ENCODE data around the gene RAB4B. TPM values are rescaled to one million over a fixed set of nuclear protein-coding genes. Genes with fewer than 3 reads are reported as not detected.
"Not testable (repeated sequence)": the region's sequence is repeated elsewhere in the genome, so short reads cannot be mapped to it uniquely, and the experiment has no call there.

The RAB4B gene
- total and polyA plus RNA-seq, 7 experiments from 2014 or later, result 37.6 to 65.2 (median 53.0) TPM

DNA sequence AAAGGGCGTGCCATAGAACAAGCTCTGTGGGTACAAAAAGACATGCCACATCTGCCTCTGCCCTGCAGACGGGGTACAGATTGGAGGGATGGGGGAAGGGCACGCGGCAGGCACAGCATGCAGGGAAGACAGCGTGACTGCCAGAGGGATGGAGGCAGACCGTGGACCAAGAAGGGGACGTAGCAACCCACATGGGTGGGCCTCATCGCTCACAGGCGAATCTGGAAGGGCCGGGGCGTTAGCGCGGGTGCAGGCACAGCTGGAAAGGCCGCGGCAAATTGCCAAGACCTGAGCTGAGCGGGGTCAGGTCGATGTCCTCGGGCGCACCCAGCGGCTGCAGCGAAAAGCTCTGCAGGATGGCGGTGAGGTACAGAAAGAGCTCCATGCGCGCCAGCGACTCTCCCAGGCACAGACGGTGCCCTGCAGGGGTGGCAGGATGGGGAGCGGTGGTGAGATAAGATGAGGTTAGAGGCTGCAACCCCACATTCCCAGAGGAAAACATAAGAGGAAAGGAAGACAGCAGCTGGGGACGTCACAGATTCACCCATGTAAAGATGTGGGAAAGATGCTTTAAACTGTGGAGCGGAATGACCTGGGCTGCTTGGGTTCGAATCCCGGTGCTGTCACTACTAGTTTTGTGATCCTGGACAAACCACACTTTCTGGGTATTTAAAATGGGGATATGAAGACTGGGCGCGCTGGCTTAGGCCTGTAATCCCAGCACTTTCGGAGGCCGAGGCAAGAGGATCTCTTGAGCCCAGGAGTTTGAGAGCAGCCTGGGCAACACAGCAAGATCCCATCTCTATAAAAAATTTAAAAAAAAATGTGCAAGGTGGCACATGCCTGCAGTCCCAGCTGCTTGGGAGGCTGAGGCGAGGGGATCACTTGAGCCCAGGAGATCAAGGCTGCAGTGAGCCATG is 40.7 kb downstream of the RAB4B start:
- H3K4me3 Mint-ChIP-seq, result peak overlapping the region; percentile 79 to 96 (median 86)
- H3K9me3 Mint-ChIP-seq; H3K36me3 ChIP-seq (ENCODE audit: control insufficient read depth in 2 of 3, insufficient read depth in 3 of 3, low read length in 3 of 3); H3K9me3 ChIP-seq (ENCODE audit: control insufficient read depth in 2 of 3, low read length in 3 of 3); H3K36me3 Mint-ChIP-seq; H3K27me3 ChIP-seq (ENCODE audit: control insufficient read depth in 2 of 2, insufficient read depth in 2 of 2, low read length in 2 of 2): not testable (repeated sequence)
- Histone ChIP-seq H3K4me1 (ENCODE audit: control insufficient read depth in 2 of 2, insufficient read depth in 2 of 2, low read length in 2 of 2) (peaks cover 13 to 19% of the 10 kb centered on the region in 2 donors), H3K4me3 (ENCODE audit: low read length) (peak overlapping the region; percentile 60), H3K27ac (ENCODE audit: low read depth, low read length) (peak overlapping the region; percentile 68)
- CTCF ChIA-PET, result interaction anchor here (0.6 to 4.0 kb wide), 17 partner anchors 9 to 730 kb away, joined by 3 to 28 read pairs (median 4); partner anchors contain the start of genes COQ8B, EGLN2, ITPKC and RAB4B
- ATAC-seq, result peak; percentile 90
- intact Hi-C loops (cut with micrococcal nuclease), result loop anchor here (1.0 to 5.0 kb wide), 7 partner anchors 14 to 309 kb away; partner anchors contain the start of genes ACTMAP (in 1 of the 2) and RAB4B (in 1 of the 2)
- peaks cover 24 to 43% (median 27%) of the 10 kb centered on the region in 7 donors for H3K4me1 Mint-ChIP-seq
- POLR2A ChIA-PET, result interaction anchor here (1.0 to 4.7 kb wide), 6 partner anchors 13 to 155 kb away, joined by 3 to 28 read pairs (median 8); partner anchors contain the start of gene EGLN2
- peak overlapping the region; percentile 74 to 98 (median 88) for H3K27ac Mint-ChIP-seq
- peaks cover 0 to 20% (median 0%) of the 10 kb centered on the region in 5 donors for H3K27me3 Mint-ChIP-seq
- DNase-seq, result peak; percentile 62 to 78 (median 73)

DNA sequence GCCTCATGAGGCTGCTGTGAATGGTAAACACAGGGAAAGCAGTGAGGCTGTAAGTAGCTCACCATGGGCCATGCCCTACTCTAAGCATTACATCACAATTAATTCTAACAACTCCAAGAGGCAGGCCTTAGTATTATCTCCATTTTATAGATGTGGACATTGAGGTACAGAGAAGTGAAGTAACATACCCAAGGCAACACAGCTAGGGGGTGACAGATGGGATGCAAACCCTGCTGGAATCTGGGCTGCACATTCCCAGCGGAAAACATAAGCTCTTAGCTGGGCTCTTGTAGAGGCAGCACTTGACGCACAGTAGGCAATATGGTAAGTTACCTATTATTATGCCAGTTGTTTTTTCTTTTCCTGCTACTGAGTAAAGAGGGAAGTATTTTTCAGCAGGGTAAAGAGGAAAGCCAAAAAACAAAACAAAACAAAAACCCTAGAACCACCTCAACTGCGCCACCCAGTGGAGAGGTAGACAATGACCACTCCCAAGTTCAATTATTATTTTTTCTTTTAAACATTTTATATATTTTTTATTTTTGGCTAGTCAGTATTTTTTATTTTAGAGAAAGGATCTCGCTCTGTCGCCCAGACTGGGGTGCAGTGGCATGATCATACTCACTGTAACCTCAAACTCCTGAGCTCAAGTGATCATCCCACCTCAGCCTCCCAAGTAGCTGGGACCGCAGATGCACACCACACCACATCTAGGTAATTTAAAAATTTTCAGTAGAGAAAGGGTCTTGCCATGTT is 41.6 kb downstream of the RAB4B start:
- peaks cover 0 to 11% (median 0%) of the 10 kb centered on the region in 5 donors for H3K27me3 Mint-ChIP-seq
- DNase-seq, result peak in 7 of 9 donors; percentile 57 to 76 (median 68)
- ATAC-seq, result peak; percentile 66
- H3K4me3 ChIP-seq (ENCODE audit: low read length); H3K9me3 Mint-ChIP-seq; H3K27me3 ChIP-seq (ENCODE audit: control insufficient read depth in 2 of 2, insufficient read depth in 2 of 2, low read length in 2 of 2); H3K9me3 ChIP-seq (ENCODE audit: control insufficient read depth in 2 of 3, low read length in 3 of 3); H3K36me3 Mint-ChIP-seq; H3K36me3 ChIP-seq (ENCODE audit: control insufficient read depth in 2 of 3, insufficient read depth in 3 of 3, low read length in 3 of 3): not testable (repeated sequence)
- CTCF ChIA-PET, result interaction anchor here (0.6 to 4.0 kb wide), 19 partner anchors 8 to 730 kb away, joined by 3 to 28 read pairs (median 3); partner anchors contain the start of genes COQ8B, EGLN2, ITPKC and RAB4B
- Histone ChIP-seq H3K4me1 (ENCODE audit: control insufficient read depth in 2 of 2, insufficient read depth in 2 of 2, low read length in 2 of 2) (peaks cover 13 to 19% of the 10 kb centered on the region in 2 donors), H3K27ac (ENCODE audit: low read depth, low read length) (peak overlapping the region; percentile 55)
- POLR2A ChIA-PET, result interaction anchor here (0.6 to 4.7 kb wide), 10 partner anchors 13 to 551 kb away, joined by 3 to 28 read pairs (median 5); partner anchors contain the start of genes EGLN2 and RAB4B
- peak overlapping the region in 8 of 9 donors; percentile 37 to 98 (median 90) for H3K27ac Mint-ChIP-seq
- H3K4me1 Mint-ChIP-seq, result peaks cover 24 to 36% (median 29%) of the 10 kb centered on the region in 7 donors
- H3K4me3 Mint-ChIP-seq, result peak overlapping the region; percentile 19 to 96 (median 49)
- intact Hi-C loops (cut with micrococcal nuclease), result loop anchor here (1.0 to 5.0 kb wide), 7 partner anchors 15 to 308 kb away; partner anchors contain the start of genes ACTMAP (in 1 of the 2) and RAB4B (in 1 of the 2)

DNA sequence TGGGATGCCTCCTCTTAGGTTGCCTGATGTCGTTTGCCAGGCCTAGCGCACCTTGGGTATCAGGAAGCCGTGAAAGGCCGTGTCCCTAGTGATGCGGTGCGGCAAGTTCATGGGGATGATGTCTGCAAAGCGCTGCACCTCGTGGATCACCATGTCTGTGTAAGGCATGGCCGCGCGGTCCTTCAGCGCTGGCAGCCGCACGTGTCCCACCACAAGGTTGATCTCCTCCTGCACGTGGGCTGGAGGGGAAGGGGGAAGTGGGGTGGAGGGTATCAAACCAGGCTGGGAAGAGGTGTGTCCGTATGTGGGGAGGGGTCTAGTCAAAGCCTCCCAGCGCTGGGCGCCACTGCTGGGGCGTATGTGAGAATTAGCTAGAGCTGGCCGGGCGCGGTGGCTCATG is 44.1 kb downstream of the RAB4B start:
- ChIA-PET POLR2A (no interaction called here), CTCF (no interaction called here)
- intact Hi-C loops (cut with micrococcal nuclease), result no loop called here
- DNase-seq (no peak), ATAC-seq (no peak)
- no peak overlapping the region for H3K4me3 Mint-ChIP-seq
- Histone ChIP-seq H3K4me3 (ENCODE audit: low read length) (no peak overlapping the region), H3K27me3 (ENCODE audit: control insufficient read depth in 2 of 2, insufficient read depth in 2 of 2, low read length in 2 of 2) (no peaks in the 10 kb centered on the region), H3K27ac (ENCODE audit: low read depth, low read length) (no peak overlapping the region), H3K4me1 (ENCODE audit: control insufficient read depth in 2 of 2, insufficient read depth in 2 of 2, low read length in 2 of 2) (peaks cover 16 to 27% of the 10 kb centered on the region in 2 donors), H3K36me3 (ENCODE audit: control insufficient read depth in 2 of 3, insufficient read depth in 3 of 3, low read length in 3 of 3) (no peaks in the 10 kb centered on the region), H3K9me3 (ENCODE audit: control insufficient read depth in 2 of 3, low read length in 3 of 3) (no peaks in the 10 kb centered on the region)
- H3K4me1 Mint-ChIP-seq, result peaks cover 36 to 58% (median 44%) of the 10 kb centered on the region in 7 donors
- peak overlapping the region in 3 of 9 donors; percentile 51 to 78 (median 62) for H3K27ac Mint-ChIP-seq
- peaks cover 3 to 12% (median 4%) of the 10 kb centered on the region in 5 donors for H3K36me3 Mint-ChIP-seq
- no peaks in the 10 kb centered on the region for H3K27me3 Mint-ChIP-seq
- H3K9me3 Mint-ChIP-seq, result peaks cover 0 to 9% (median 0%) of the 10 kb centered on the region in 11 donors

DNA sequence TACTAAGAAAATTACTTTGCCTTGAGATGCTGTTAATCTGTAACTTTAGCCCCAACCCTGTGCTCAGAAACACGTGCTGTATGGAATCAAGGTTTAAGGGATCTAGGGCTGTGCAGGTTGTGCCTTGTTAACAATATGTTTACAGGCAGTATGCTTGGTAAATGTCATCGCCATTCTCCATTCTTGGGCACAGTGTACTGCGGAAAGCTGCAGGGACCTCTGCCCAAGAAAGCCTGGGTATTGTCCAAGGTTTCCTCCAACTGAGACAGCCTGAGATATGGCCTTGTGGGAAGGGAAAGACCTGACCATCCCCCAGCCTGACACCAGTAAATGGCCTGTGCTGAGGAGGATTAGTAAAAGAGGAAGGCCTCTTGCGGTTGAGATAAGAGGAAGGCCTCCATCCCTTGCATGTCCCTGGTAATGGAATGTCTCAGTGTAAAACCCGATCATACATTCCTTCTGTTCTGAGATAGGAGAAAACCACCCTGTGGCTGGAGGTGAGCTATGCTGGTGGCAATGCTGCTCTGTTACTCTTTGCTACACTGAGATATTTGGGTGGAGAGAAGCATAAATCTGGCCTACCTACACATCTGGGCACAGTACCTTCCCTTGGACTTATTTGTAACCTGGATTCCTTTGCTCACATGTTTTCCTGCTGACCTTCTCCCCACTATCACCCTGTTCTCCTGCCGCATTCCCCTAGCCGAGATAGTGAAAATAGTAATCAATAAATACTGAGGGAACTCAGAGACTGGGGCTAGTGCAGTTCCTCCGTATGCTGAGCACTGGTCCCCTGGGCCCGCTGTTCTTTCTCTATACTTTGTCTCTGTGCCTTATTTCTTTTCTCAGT is 44.9 kb downstream of the RAB4B start:
- POLR2A ChIA-PET; H3K4me3 ChIP-seq (ENCODE audit: low read length); H3K27me3 ChIP-seq (ENCODE audit: control insufficient read depth in 2 of 2, insufficient read depth in 2 of 2, low read length in 2 of 2); DNase-seq; H3K27me3 Mint-ChIP-seq; H3K9me3 ChIP-seq (ENCODE audit: control insufficient read depth in 2 of 3, low read length in 3 of 3); intact Hi-C loops (cut with micrococcal nuclease); ATAC-seq; H3K36me3 ChIP-seq (ENCODE audit: control insufficient read depth in 2 of 3, insufficient read depth in 3 of 3, low read length in 3 of 3); H3K27ac ChIP-seq (ENCODE audit: low read depth, low read length): not testable (repeated sequence)
- H3K36me3 Mint-ChIP-seq, result peaks cover 4 to 16% (median 5%) of the 10 kb centered on the region in 5 donors
- H3K9me3 Mint-ChIP-seq, result peaks cover 0 to 11% (median 0%) of the 10 kb centered on the region in 11 donors
- H3K27ac Mint-ChIP-seq, result peak overlapping the region in 8 of 9 donors; percentile 22 to 77 (median 64)
- H3K4me1 Mint-ChIP-seq, result peaks cover 36 to 58% (median 47%) of the 10 kb centered on the region in 7 donors
- CTCF ChIA-PET, result interaction anchor here (0.9 to 1.1 kb wide), 2 partner anchors 17 to 24 kb away, joined by 3 read pairs; partner anchors contain the start of gene EGLN2
- H3K4me3 Mint-ChIP-seq, result peak overlapping the region in 1 of 10 donors; percentile 9
- H3K4me1 ChIP-seq (ENCODE audit: control insufficient read depth in 2 of 2, insufficient read depth in 2 of 2, low read length in 2 of 2), result peaks cover 17 to 33% of the 10 kb centered on the region in 2 donors

DNA sequence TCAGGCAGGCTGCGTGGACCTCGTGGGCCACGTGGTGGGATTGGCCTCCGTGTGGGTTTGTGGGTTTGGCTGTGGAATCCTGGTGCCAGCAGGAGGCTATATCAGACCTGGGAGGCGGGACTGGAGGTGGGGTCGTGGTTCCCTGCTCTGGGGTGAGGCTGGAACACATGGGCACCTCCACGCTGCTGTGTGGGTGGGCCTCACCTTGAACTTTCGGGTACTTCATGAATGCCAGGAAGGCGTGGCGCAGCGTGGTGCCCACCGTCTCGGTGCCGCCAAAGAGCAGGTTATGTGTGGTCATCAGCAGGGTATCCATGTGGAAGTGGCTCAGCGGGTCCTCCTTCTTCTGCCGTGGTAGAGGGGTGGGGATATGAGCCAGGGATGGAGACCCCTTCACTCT is 46.9 kb downstream of the RAB4B start:
- H3K4me3 ChIP-seq (ENCODE audit: low read length); H3K9me3 ChIP-seq (ENCODE audit: control insufficient read depth in 2 of 3, low read length in 3 of 3); DNase-seq; H3K27me3 ChIP-seq (ENCODE audit: control insufficient read depth in 2 of 2, insufficient read depth in 2 of 2, low read length in 2 of 2); H3K27ac ChIP-seq (ENCODE audit: low read depth, low read length); CTCF ChIA-PET; ATAC-seq; H3K27me3 Mint-ChIP-seq; H3K36me3 ChIP-seq (ENCODE audit: control insufficient read depth in 2 of 3, insufficient read depth in 3 of 3, low read length in 3 of 3); intact Hi-C loops (cut with micrococcal nuclease); H3K4me3 Mint-ChIP-seq: not testable (repeated sequence)
- Mint-ChIP-seq H3K36me3 (peaks cover 4 to 27% (median 8%) of the 10 kb centered on the region in 5 donors), H3K9me3 (peaks cover 0 to 14% (median 0%) of the 10 kb centered on the region in 11 donors), H3K4me1 (peaks cover 20 to 46% (median 33%) of the 10 kb centered on the region in 7 donors), H3K27ac (peak overlapping the region in 6 of 9 donors; percentile 19 to 95 (median 93))
- POLR2A ChIA-PET, result interaction anchor here (0.6 kb wide), 1 partner anchor 962 kb away, joined by 3 read pairs; no protein-coding TSS in a partner anchor
- peaks cover 5 to 15% of the 10 kb centered on the region in 2 donors for H3K4me1 ChIP-seq (ENCODE audit: control insufficient read depth in 2 of 2, insufficient read depth in 2 of 2, low read length in 2 of 2)

All from naive thymus-derived CD4-positive, alpha-beta T cell (primary cell).